Epithelial cell of esophagus (primary cell): Measurements from ENCODE around the gene CAPN14.

Source experiments
- DNase-seq: peaks from one replicate; pipeline ENCODE4 v3.0.0; 2010; ENCODE audit warnings: low read depth
- H3K4me3 ChIP-seq: 2 replicates; pipeline ENCODE4 v1.5.1; 2011; ENCODE audit warnings: mild to moderate bottlenecking, low read length, control low read depth
- CTCF ChIP-seq: IDR thresholded peaks from 2 replicates; pipeline ENCODE4 v1.5.1; 2011; ENCODE audit warnings: low read depth, mild to moderate bottlenecking, low read length, control low read depth, inconsistent platforms; ENCODE audit not compliant: insufficient read depth; ENCODE audit errors: missing control alignments

The CAPN14 gene

GRCh38 chr2:31137211-31138036 lies 79.9 kb downstream of the CAPN14 start:
- DNase-seq, result peak; percentile 40
- peak; percentile 2 for TF ChIP-seq CTCF
- peak overlapping the region; percentile 56 for H3K4me3 ChIP-seq

- peak overlapping the region; percentile 42 for H3K4me3 ChIP-seq
- TF ChIP-seq CTCF, result no peak
- DNase-seq, result peak; percentile 4
These were observed 80.6 kb downstream of the CAPN14 start for GRCh38 chr2:31136732-31137131.

GRCh38 chr2:31136000-31136399 lies 81.3 kb downstream of the CAPN14 start:
- DNase-seq, result no peak
- no peak overlapping the region for H3K4me3 ChIP-seq

GRCh38 chr2:31134480-31134879 lies 82.8 kb downstream of the CAPN14 start:
- no peak for TF ChIP-seq CTCF
- no peak overlapping the region for H3K4me3 ChIP-seq
- no peak for DNase-seq

More at GRCh38 chr2:31136000-31136399, 81.3 kb downstream of the CAPN14 start:
- no peak for TF ChIP-seq CTCF

GRCh38 chr2:31132786-31133185 lies 84.5 kb downstream of the CAPN14 start:
- TF ChIP-seq CTCF, result no peak
- DNase-seq, result peak; percentile 41
- no peak overlapping the region for H3K4me3 ChIP-seq

- no peak overlapping the region for H3K4me3 ChIP-seq
- no peak for TF ChIP-seq CTCF
- DNase-seq, result no peak
These were observed 85.4 kb downstream of the CAPN14 start for GRCh38 chr2:31131871-31132270.

GRCh38 chr2:31129375-31130171 lies 87.7 kb downstream of the CAPN14 start:
- no peak overlapping the region for H3K4me3 ChIP-seq
- no peak for TF ChIP-seq CTCF
- DNase-seq, result no peak
